HS-5 (cell line): ENCODE measurements around the gene ZC2HC1C.
"Not testable (repeated sequence)": the region's sequence is repeated elsewhere in the genome, so short reads cannot be mapped to it uniquely, and the experiment has no call there.

Experiments used
- DNase-seq: peaks from one replicate; pipeline ENCODE4 v3.0.0-alpha.2; 2012; ENCODE audit warnings: low read depth

The ZC2HC1C gene

GRCh38 chr14:75091251-75091650, 21.8 kb downstream of the ZC2HC1C start:
- no peak for DNase-seq

GRCh38 chr14:75092698-75093097, 23.3 kb downstream of the ZC2HC1C start:
- no peak for DNase-seq

GRCh38 chr14:75094896-75095295, 25.5 kb downstream of the ZC2HC1C start:
- peak; percentile 30 for DNase-seq

- no peak for DNase-seq
These were observed 26.2 kb downstream of the ZC2HC1C start for GRCh38 chr14:75095690-75096089.

GRCh38 chr14:75096959-75097358, 27.5 kb downstream of the ZC2HC1C start:
- no peak for DNase-seq

- no peak for DNase-seq
These were observed 28.8 kb downstream of the ZC2HC1C start for GRCh38 chr14:75098212-75098611.

GRCh38 chr14:75098682-75099081, 29.2 kb downstream of the ZC2HC1C start:
- DNase-seq = no peak

- no peak for DNase-seq
These were observed 32.0 kb downstream of the ZC2HC1C start for GRCh38 chr14:75101491-75101890.

- DNase-seq = no peak
These were observed 37.7 kb downstream of the ZC2HC1C start for GRCh38 chr14:75107186-75107585.

GRCh38 chr14:75109877-75110276, 40.4 kb downstream of the ZC2HC1C start:
- DNase-seq = no peak

- no peak for DNase-seq
These were observed 44.6 kb downstream of the ZC2HC1C start for GRCh38 chr14:75113932-75114539.

GRCh38 chr14:75119056-75119455, 49.6 kb downstream of the ZC2HC1C start:
- no peak for DNase-seq

GRCh38 chr14:75120541-75121291, 51.3 kb downstream of the ZC2HC1C start:
- no peak for DNase-seq

- no peak for DNase-seq
These were observed 52.1 kb downstream of the ZC2HC1C start for GRCh38 chr14:75121552-75121951.

GRCh38 chr14:75123991-75124390, 54.5 kb downstream of the ZC2HC1C start:
- peak; percentile 23 for DNase-seq

GRCh38 chr14:75125617-75126016, 56.2 kb downstream of the ZC2HC1C start:
- DNase-seq = no peak

GRCh38 chr14:75126121-75126544, 56.7 kb downstream of the ZC2HC1C start:
- no peak for DNase-seq

GRCh38 chr14:75126679-75127473, 57.4 kb downstream of the ZC2HC1C start, which contains the start of gene NEK9:
TSS of gene NEK9 (minus strand) at chr14:75127048. CDS start at chr14:75126921, 127 bp downstream.
- peak; percentile 50 for DNase-seq

- DNase-seq = not testable (repeated sequence)
These were observed 58.0 kb downstream of the ZC2HC1C start for GRCh38 chr14:75127474-75127820.

- no peak for DNase-seq
These were observed 58.6 kb downstream of the ZC2HC1C start for GRCh38 chr14:75127903-75128595.

- no peak for DNase-seq
These were observed 59.2 kb downstream of the ZC2HC1C start for GRCh38 chr14:75128596-75128990.
